HG03571 (cell line): ENCODE data around the gene ARHGEF4.
"Not testable (repeated sequence)": the region's sequence is repeated elsewhere in the genome, so short reads cannot be mapped to it uniquely, and the experiment has no call there.

Experiments
- ATAC-seq: cut with Tn5 transposase; IDR thresholded peaks from one replicate; pipeline ENCODE4 v1.9.1; 2021; ENCODE audit not compliant: unreplicated experiment

The ARHGEF4 gene

GRCh38 chr2:130882111-130882690, 45.5 kb downstream of the ARHGEF4 start:
- ATAC-seq: no peak

DNA sequence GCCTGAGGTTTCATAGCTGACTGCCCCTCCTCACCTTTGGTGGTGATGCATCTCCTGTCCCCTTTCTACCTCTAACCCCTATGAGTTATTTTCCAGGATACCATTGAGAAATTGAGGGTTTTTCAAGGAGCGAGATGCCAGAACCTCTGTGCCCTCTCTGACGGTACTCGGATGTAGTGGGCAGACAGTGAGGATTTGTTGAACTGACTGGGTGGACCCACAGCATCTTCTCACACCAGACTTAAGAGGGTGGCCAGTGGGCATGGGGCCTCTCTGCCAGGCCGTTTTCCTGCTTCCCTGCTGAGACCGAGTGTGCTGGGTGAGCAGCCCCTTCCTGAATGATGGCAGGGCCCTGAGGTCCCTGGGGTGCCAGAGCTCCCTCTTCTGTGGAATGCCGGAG, 46.3 kb downstream of the ARHGEF4 start:
- ATAC-seq: no peak

DNA sequence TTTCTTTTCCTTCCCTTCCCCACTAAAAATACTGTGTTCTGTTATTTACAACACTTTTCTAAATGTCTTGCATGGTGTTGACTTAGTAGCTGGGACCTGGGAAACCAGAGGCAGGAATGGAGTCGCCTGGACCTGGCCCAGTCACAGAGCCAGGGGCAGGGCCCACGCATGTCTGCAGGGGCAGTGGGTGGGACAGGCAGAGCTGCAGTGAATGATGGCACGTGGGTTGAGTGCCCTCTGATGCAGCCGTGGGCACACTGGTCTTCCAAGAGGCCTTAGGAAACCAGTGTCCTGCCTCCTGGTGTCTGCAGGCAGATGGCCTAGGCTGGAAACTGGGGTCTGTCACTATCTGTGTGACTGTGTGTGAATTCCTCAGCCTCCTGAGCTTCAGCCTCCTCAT, 46.8 kb downstream of the ARHGEF4 start:
- no peak for ATAC-seq

DNA sequence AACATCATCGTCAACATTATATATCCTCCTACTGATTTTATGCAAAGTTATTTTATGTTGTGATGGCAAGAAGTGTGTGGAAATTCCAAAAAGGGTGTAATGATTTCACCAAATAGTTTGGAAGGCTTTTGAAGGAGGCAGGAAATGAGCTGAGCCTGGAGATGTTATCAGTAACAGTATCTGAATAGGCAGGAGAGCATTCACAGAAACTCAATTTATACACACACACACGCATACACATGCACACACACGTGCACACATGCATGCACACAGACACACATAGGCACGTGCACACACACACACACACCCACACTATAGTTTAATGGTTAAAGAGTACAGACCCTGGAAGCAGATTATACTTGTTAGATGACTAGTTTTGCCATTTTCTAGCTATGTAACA, 47.3 kb downstream of the ARHGEF4 start:
- ATAC-seq: no peak

GRCh38 chr2:130884503-130884902, 47.8 kb downstream of the ARHGEF4 start:
- no peak for ATAC-seq

DNA sequence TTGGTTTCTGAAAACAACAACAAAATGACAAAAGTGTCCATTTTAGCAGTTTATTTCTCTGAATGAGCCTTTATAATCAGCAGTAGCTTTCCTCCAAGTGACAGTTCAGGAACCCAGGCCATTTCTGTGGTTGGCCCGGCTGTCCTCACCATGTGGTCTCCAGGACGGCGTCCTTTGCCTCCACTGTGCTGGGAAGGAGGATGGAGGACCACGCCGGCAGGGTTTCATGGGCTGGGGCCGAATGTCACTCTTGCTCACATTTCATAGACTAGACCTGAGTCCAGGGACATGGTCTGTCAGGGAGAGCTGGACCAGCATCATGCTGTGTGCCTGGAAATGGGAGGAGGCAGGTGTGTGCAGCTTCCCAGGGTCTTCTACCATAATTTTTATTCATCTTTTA, 50.9 kb downstream of the ARHGEF4 start:
- ATAC-seq: no peak

DNA sequence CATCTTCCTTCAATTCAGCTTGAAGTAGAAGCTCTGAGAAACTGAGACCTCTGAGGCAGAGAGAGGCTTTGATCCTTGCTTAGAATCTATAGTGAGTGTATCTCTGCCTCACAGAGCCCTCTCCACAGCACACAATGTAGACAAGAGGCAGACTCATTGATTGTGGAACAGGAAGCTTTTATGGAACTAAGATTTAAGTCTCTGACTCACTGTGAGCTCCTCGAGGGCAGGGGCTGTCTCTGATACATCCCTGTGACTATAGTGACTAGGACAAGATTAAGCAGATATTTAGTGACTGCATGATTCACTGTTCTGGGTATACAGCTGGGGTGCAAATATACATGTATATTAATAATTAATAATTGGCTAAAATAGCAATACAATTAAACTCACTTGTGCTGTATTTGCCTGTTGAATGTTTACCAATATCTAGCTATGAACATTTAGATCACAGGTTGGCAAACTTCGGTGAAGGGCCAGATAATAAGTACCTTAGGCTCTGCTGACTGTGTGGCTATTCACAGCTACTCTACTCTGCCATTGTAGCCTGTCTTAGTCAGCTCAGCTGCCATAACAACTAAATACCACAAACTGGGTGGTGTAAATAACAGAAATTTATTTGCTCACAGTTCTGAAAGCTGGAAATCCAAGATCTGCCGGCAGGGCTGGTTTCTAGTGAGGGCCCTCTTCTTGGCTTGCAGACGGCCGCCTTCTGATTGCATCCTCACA, 54.4 kb downstream of the ARHGEF4 start:
- ATAC-seq: no peak

DNA sequence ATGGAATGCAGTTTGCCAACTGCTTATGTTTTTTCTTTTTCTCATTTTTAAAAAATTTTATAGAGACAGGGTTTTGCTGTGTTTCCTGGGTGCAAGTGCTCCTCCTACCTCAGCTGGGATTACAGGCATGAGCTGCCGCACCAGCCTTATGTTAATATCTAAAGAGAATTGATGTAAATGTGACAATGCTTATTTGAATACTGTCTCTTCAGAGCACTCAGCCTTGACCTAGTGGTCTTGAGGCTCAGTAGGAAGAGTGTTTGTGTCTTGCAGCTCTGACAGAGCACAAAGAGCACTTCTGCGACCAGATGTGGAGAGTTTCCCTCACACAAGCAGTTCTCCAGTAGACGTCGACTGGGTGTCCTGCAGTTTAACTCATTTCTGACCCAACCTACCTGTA, 55.3 kb downstream of the ARHGEF4 start:
- no peak for ATAC-seq

DNA sequence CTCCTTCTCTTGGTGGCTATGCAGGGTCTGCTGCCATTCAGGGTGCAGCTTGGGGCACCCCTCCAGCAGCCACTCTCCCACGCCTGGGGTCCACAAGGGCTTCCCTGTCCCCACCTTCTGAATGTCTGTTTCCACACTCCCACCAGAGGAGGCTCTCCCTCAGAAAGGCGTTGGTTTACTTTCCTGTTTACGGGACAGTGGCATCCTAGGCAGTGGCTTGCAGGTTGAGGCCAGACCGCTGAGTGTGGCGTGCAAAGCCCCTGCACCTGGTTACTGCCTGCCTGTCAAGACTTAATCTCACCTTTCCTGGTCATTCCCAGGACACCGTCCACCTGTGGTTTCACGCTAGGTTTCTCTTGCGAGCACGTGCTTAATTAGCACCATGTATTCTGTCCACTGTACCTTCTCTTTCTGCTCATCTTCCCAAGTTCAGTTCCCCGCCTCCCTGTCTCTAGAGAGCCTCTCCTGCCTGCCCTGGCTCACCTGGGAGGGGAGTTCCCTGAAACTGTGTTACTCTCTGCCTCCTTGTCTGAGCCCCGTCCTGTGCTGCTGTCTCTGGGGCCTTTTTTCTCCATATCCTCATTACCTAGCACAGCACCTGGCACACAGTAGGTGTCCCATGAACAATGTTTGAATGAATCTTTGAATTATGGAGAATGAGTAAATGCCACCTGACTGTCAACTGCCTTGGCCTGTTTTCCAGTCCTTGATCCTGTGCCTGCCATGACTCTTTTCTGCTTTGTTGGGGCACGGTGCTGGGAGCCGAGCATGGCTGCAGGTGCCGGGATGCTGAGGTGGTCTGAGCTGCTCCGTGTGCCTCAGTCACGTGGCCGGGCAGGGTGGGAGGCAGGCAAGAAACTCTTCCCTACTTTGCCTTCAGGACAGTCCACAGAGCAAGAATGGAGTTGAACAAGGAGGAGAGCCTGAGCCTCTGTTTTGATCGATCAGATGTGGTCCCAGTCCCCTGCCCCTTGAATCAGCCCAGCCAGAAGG, 56.4 kb downstream of the ARHGEF4 start:
- ATAC-seq: no peak

DNA sequence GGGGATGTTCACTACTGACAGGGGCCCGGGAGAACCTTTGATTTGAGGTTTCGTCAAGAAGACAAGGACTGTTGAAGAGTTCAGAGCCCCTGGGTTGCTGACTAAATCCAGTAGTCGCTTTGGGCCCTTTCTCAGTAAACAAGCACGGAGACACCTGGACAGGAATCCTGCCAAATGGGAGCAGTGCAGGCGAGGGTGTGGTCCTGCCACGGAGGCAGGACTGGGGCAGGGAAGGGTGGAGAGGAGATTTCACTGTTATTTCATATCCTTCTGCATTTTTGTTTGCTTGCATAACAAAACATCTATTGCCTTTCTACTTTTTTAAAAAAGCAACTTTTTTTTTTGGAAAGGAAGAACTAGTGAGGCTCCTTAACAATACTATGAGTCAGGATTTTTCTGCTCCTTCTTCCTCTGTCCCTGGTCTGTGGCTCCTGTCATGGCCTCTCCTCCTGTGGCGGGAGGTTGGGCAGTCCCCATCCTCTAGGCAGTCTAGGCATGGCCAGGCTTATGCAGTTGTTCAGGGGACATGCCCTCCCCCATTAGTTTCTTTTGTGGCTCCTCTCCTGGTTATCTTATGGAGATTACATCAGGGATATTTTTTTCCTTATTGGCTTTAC, 57.7 kb downstream of the ARHGEF4 start:
- no peak for ATAC-seq

DNA sequence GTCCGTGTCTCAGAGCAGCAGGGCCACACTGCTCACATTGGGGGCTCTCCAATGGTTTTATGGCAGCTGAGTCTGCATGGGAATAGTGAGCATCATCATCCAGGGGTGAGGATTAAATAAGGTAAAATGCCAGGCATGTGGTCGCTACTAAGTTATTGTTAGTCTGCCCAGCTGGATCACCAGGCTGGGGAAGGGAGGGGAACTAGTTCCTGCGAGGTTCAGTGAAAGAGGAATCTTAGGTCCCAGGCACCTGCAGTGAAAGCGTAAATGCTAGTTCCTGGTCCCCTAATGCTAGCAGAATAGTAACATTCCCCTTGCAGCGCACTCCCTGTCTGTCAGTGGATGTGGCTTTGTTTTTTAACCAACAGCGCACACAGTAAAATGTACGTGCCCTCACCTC, 60.1 kb downstream of the ARHGEF4 start:
- no peak for ATAC-seq

- ATAC-seq: no peak
These were observed 61.8 kb downstream of the ARHGEF4 start for GRCh38 chr2:130898553-130898952.

GRCh38 chr2:130899306-130899705, 62.6 kb downstream of the ARHGEF4 start:
- ATAC-seq: no peak

DNA sequence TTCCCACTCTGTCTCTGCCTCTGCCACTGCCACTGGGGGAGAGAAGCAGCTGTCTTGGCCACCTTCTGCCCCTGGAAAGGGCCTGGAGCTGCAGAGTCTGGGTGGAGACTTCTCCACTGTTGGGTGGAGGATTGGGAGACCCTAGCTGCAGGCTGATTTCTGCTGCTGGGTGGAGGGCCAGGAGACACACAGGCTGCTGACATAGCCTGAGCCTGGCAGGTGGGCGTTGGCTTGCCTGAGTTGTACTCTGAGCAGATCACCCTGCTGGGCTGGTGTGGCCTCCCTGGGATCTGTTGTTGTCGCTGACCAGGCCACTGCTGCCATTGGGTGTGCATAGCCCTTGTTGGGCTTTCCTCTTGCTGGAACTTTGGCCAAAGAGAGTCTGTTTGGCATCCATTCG, 64.3 kb downstream of the ARHGEF4 start:
- no peak for ATAC-seq

DNA sequence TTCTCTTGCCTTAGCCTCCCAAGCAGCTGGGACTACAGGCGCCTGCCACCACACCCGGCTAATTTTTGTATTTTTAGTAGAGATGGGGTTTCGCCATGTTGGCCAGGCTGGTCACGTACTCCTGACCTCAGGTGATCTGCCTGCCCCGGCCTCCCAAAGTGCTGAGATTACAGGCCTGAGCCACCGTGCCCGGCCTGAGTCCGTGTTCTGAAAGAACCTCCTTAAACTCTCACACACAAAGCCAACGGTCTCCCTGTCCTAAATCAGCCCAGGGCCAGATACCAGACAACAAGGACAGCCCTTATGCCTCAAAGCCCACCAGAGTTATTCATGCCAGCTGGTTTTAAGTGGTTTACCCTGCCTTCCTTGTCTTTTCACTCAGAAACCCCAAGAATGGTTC, 64.9 kb downstream of the ARHGEF4 start:
- ATAC-seq: not testable (repeated sequence)

- no peak for ATAC-seq
These were observed 72.1 kb downstream of the ARHGEF4 start for GRCh38 chr2:130908832-130909231.

- no peak for ATAC-seq
These were observed 74.2 kb downstream of the ARHGEF4 start for GRCh38 chr2:130910931-130911330.

- ATAC-seq: no peak
These were observed 74.8 kb downstream of the ARHGEF4 start for GRCh38 chr2:130911482-130911881.

GRCh38 chr2:130911996-130912395, 75.3 kb downstream of the ARHGEF4 start:
- ATAC-seq: no peak

- no peak for ATAC-seq
These were observed 75.8 kb downstream of the ARHGEF4 start for GRCh38 chr2:130912471-130912870.

GRCh38 chr2:130913891-130914290, 77.2 kb downstream of the ARHGEF4 start:
- ATAC-seq: no peak
